ENCODE results near the gene KIAA0930. TPM values are rescaled to one million over a fixed set of nuclear protein-coding genes. Genes with fewer than 3 reads are reported as not detected.

Gene KIAA0930
- total RNA-seq, 1 experiment from 2014 or later = 85.1 TPM

DNA sequence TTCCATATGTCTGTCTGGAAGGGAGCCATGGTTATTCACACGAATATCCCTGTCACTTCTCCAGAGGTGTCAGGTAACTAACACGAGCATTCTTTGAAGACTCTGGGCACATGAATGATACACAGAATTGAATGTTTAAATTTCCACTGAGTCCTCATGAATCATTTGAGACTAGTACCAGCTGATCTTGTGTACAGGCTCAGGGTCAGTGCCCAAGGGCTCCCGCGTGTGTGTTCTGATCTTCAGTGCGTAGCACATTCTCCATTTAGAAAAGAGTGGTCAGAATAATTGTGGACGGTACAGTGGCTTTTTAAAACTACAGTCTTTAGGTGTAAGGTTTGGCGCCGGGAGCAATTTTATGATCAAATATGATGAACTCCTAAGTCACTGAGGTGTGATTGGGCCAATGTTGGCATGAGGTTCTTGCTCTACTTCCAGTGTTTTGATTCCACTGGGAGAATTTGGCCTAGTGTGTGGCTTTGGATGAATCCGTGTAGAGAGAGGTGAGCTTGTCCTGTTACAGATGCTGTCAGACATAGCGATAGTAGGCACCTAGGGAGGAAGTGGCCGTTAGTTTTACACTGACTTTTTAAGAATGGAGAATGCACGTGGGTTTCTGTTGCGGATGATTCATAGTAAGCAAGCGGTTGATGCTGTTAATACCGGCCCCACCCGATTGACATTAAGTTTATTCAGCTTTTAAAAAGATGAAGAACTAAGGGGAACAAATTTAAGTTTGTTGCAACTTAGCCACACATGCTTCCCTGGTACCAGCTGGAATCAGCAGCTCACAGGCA, 54.8 kb downstream of the KIAA0930 start:
- Histone ChIP-seq H3K36me3 (peaks cover 66% of the 10 kb centered on the region), H3K4me3 (no peak overlapping the region), H3K27me3 (no peaks in the 10 kb centered on the region), H3K9me3 (no peaks in the 10 kb centered on the region)
- no peak for DNase-seq

DNA sequence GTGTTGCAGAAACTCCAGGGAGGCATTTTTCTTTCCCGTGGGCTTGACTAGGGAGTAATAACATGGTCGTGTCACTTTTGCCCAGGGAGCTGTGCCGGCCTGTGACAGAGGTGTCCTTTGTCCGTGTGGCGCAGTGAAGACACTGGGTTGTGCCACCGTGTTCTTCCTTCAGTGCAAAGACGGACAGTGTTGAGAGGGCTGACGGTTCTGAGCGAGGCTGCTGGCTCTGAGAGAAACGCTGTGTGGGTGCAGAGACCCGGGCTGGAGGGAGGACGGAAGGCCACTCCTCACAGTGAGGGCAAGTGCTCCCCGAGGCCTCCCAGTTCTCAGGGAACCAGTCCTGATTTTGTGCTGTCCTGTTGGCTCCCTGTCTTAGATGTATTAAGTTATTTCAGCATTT, 56.7 kb downstream of the KIAA0930 start:
- H3K9me3 ChIP-seq = no peaks in the 10 kb centered on the region
- H3K4me3 ChIP-seq = no peak overlapping the region
- H3K27me3 ChIP-seq = no peaks in the 10 kb centered on the region
- peaks cover 83% of the 10 kb centered on the region for H3K36me3 ChIP-seq
- DNase-seq = no peak

DNA sequence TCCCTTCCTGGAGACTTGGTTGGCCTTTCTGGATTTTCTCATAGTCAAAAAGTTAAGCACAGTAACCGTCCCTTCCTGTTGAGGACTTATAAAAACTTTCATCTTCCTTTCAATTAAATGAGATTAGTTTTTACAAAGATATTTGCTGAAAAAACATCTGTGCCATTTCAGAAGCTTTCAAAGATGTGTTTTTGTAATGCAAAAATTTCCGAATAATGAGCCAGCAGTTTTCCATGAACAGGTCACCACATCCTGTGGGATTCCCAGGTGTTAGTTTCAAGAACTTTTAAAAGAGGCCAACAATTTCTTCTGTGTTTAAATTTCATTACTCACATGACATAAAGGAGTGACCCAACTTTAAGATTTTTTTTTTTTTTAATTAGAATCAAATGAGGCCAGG, 58.9 kb downstream of the KIAA0930 start:
- Histone ChIP-seq H3K4me3 (no peak overlapping the region), H3K36me3 (peaks cover 93% of the 10 kb centered on the region), H3K9me3 (no peaks in the 10 kb centered on the region), H3K27me3 (no peaks in the 10 kb centered on the region)
- no peak for DNase-seq

DNA sequence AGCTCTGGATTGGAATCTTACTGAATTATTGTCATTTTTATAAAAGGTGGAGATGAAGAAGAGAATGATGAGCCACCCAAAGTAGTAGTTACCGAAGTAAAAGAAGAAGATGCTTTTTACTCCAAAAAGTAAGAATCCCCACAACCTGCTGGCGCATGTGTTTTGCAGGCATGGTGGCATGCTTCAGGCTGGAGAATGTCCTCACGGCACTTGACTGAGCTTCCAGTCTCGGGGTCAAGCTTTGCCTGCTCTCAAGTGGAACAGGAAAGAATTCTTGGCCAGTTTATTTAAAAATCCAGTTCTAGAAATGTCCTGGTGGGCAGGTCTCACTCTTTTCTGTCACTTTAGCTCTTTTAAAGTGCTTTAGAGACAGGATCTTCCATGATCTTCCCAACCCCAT, 59.5 kb downstream of the KIAA0930 start:
- Histone ChIP-seq H3K4me3 (no peak overlapping the region), H3K27me3 (no peaks in the 10 kb centered on the region), H3K36me3 (peaks cover 93% of the 10 kb centered on the region), H3K9me3 (no peaks in the 10 kb centered on the region)
- DNase-seq = no peak

DNA sequence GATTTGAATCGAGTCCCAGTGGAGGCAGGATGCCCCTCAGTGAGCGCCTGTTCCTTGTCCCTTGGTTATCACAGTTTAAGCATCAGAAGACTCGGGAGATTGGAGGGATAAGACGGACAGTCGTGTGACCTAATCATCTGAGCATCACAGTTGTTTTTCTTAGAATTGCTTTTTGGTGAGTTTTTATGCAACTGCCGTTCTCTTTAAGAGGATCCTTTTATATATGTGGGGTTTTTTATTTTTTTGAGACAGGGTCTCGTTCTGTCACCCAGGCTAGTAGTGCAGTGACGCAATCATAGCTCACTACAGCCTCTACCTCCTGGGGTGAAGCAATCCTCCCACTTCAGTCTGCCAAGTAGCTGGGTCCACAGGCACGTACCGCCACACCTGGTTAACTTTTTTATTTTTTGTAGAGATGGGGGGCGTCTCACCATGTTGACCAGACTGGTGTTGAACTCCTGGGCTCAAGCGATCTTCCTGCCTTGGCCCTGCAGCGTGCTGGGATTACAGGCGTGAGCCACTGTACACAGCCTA, 60.5 kb downstream of the KIAA0930 start:
- Histone ChIP-seq H3K4me3 (no peak overlapping the region), H3K27me3 (no peaks in the 10 kb centered on the region), H3K36me3 (peaks cover 93% of the 10 kb centered on the region), H3K9me3 (no peaks in the 10 kb centered on the region)
- DNase-seq = no peak

DNA sequence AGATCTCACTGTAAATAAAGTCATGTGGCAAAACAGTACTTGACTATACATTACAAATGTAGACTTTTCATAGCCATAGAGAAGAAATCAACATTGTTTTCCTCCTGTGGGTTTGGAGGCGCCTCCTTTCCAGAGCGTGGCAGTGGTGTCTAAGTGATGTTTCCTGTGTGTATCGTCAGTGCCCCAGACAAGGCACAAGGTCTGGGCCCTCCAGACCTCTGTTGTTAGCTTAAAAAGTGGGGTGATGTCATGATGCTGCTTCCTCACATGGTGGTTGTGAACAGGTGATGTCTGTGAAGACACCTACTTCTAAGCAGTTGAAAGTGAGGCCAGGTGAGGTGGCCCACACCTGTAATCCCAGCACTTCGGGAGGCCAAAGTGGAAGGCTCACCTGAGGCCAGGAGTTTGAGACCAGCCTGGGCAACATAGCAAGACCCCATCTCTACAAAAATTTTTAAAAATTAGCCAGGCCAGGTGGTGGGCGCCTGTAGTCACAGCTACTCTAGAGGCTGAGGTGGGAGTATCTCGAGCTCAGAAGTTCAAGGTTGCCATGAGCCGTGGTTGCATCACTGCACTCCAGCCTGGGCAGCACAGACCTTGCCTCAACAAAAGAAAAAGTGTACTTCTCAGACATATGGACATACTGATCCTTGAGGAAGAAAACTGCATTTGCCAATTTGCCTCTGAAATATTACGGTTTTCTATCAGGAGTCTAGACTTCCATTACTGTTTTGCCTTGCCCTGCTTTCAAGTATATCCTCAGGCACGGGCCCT, 61.2 kb downstream of the KIAA0930 start:
- Histone ChIP-seq H3K9me3 (no peaks in the 10 kb centered on the region), H3K4me3 (no peak overlapping the region), H3K27me3 (no peaks in the 10 kb centered on the region), H3K36me3 (peaks cover 95% of the 10 kb centered on the region)
- DNase-seq = no peak

DNA sequence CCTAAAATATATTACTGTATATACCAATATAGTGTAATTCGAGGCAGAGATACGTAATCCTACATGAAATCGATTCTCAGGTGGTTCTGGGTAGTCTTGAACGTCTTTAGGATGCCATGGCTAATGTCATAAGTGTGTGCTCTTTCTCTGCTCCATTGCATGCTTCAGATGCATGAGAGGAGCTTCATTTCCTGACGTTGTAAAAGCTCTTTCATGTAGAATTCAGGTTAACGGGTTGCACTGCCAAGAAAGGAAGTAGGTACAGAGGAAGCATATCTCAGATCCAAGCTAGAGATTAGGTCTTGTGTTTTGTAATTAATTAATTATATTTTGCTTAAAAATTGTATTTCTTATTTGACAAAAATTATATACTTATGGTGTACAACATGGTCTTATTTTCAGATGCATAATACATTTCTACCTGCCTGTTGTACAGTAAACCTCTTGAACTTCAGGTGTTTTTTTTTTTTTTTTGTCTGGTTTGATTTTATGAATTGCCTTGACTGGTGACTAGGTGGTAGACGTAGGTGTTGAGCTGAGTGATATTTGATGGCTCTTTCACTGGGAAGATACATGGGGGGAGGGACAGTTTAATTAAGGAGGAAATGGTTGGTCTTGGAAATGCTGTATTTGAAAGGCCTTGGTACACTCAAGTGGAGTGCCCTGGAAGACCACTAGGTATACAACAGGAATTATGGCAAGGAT, 67.7 kb downstream of the KIAA0930 start:
- Histone ChIP-seq H3K4me3 (no peak overlapping the region), H3K36me3 (peaks cover 99% of the 10 kb centered on the region), H3K27me3 (no peaks in the 10 kb centered on the region), H3K9me3 (no peaks in the 10 kb centered on the region)
- no peak for DNase-seq

DNA sequence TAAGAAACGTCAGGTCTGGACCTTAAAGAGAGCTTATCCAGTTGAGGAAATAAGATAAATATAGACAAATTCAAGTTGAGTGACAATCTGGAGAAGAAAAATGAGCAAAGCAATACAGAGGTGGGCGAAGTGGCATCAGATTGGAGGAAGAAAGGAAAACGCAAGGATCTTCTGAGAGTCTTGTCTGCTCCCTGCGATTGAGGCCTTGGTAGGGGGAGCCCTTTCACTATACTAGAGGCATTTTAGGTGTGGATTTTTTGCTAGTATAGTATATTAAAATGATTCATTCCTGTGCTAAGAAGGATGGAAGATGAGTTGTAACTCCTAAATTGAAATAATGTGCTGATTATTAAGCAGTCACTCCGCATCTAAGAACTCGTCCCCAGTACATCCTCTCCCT, 68.9 kb downstream of the KIAA0930 start:
- no peaks in the 10 kb centered on the region for H3K9me3 ChIP-seq
- H3K36me3 ChIP-seq = peaks cover 97% of the 10 kb centered on the region
- no peak overlapping the region for H3K4me3 ChIP-seq
- DNase-seq = no peak
- no peaks in the 10 kb centered on the region for H3K27me3 ChIP-seq

DNA sequence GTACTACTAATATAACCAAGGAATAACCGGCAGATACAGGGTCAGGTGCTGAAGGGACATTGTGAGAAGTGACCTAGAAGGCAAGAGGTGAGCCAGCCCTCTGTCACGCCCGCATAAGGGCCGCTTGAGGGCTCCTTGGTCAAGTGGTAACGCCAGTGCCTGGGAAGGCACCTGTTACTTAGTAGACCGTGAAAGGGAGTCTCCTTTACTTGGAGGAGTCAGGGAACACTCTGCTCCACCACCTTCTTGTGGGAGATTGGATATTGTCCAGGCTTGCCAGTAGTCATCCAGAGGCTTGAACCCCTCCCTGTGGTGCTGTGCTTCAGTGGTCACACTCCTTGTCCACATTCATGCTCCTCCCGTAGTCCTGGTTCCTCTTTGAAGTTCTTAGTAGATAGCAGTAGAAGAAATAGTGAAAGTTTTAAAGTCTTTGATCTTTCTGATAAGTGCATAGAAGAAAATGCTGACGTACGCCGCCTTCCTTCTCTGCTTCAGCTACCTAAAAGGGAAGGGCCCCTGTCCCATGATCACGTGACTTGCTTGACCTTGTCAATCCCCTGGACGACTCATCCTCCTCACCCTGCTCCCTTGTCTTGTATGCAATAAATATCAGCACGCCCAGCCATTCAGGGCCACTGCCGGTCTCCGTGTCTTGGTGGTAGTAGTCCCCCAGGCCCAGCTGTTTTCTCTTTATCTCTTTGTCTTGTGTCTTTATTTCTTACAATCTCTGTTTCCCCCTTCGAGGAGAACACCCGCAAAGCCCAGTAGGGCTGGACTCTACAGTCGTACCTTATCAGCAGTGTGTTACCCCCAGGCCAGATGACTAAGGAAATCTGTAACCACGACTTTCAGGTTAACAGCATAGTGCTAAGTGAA, 70.9 kb downstream of the KIAA0930 start:
- no peaks in the 10 kb centered on the region for H3K9me3 ChIP-seq
- H3K27me3 ChIP-seq = no peaks in the 10 kb centered on the region
- DNase-seq = no peak
- no peak overlapping the region for H3K4me3 ChIP-seq
- H3K36me3 ChIP-seq = peaks cover 95% of the 10 kb centered on the region

DNA sequence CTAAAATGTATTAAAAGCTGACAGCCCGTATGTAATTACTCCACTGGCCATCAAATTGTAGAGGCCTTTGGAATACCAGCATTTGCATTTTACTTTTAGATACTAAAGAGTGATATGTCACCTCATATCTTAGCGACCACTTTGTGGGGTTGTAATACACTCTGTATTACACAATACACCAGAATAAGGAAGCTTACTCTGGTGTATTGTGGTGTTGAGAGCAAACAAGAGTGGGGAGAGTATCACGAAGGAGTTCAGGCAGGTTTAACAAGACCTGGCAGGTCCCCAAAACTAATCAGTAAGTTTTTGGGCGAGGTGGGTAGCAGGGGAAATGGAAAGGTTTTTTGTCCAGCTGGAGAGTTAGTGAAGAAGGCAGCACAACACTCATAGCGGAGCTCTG, 73.8 kb downstream of the KIAA0930 start:
- DNase-seq = no peak
- Histone ChIP-seq H3K4me3 (no peak overlapping the region), H3K36me3 (peaks cover 69% of the 10 kb centered on the region), H3K9me3 (no peaks in the 10 kb centered on the region), H3K27me3 (no peaks in the 10 kb centered on the region)

DNA sequence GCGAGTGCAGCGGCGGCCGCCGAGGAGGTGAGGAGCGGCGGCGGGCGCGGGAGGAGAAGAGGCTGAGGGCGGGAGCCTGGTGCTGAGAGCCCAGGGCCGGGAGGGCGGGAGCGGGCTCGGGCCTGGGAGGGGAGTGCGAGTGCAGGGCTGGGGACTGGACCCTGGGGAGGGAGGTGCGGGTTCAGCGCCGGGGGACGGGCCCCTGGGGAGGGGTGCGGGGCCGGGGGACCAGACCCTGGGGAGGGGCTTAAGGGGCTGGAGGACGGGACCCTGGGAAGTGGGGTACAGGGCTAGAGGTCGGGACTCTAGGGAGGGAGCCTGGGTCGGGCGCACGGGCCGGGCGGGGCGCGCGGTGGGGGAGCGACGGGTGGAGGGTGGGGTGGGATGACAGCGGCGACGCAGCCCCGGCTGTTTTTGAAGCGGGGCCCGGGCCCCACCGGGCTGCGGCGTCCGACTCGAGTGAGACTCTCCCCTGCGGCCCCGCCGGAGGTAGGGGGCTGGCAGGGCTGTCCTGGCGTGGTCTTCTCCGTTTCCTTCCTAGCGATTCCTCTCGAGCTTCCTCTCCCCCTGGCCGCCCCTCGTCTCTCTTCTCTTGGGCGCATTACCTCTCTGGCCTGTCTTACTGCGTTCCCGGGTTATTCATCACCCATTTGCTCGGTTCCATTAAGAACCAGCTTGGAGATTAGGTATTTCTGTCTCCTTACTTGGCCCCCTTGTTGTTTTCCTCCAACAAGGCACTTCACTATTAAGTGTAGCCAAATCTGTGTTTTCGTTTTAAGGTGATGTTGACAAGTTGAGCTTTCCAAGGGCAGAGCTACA, 76.2 kb downstream of the KIAA0930 start:
- DNase-seq = peak; percentile 25
- peaks cover 51% of the 10 kb centered on the region for H3K36me3 ChIP-seq
- H3K4me3 ChIP-seq = peak overlapping the region; percentile 88

DNA sequence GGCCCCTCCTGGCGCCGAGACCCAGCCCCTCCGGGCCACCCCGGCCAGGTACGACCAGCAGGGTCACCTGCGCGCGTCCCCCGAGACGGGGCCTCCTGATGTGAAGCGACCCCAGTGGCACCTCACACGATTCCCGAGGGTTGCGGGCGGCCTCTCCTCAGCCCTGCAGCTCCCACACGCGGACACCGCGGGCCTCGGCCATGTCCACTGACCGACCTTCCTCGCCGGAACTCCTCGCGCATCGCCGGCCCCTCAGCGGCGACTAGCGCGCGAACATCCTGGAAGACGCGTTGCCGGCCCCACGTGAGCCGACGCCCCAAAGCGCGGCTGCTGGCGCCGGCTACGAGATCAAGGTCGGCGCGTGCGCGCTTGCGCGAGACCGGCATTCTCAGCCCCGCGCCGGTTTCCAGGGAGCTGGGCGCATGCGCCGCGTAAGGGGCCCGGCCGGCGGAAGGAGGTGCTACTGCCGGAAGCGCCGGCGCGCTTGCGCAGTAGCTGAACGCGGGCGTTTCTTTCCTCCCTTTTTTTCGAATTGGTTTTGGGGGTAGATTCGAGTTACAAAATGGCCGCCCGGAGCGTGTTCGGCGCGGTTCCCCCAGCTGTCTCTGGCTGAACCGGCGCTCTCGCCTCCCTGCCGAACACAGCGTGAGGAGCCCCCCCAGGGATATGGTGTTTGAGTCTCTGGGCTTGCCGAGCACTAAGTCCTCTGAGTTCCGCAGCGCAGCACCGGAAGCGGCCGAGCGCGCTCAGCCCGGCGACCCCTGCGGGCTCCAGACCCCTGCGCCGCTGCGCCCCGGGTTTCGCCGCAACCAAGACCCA, 77.0 kb downstream of the KIAA0930 start, which contains the start of gene NUP50:
NUP50 (plus strand) TSS at position 475 of the 819 bp plus-strand sequence. CDS start 4,253 bp downstream, outside the sequence.
- DNase-seq = peak; percentile 94
- peaks cover 43% of the 10 kb centered on the region for H3K36me3 ChIP-seq

More for the DNA sequence above, 76.2 kb downstream of the KIAA0930 start:
- Histone ChIP-seq H3K9me3 (no peaks in the 10 kb centered on the region), H3K27me3 (no peaks in the 10 kb centered on the region)

DNA sequence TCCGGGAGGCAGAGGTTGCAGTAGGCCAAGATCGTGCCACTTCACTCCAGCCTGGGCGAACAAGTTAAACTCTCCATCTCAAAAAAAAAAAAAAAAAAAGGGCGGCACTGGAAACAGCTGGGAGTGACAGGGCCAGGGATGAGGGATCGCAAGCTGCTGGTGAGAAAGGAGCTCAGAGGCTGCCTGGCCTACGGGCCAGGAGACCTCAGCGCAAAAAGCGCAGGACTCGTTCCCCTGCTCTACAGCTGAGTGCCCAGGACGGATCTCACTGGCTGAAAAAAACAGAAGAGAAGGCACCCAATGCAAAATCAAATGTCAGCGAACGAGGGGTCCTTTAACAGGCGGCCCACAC, 77.6 kb downstream of the KIAA0930 start:
- Histone ChIP-seq H3K9me3 (no peaks in the 10 kb centered on the region), H3K27me3 (no peaks in the 10 kb centered on the region), H3K36me3 (peaks cover 37% of the 10 kb centered on the region), H3K4me3 (peak overlapping the region; percentile 88)
- peak; percentile 27 for DNase-seq

More for the DNA sequence above, 77.0 kb downstream of the KIAA0930 start, which contains the start of gene NUP50:
- Histone ChIP-seq H3K9me3 (no peaks in the 10 kb centered on the region), H3K27me3 (no peaks in the 10 kb centered on the region), H3K4me3 (peak within 1 kb of the TSS; percentile 88)

DNA sequence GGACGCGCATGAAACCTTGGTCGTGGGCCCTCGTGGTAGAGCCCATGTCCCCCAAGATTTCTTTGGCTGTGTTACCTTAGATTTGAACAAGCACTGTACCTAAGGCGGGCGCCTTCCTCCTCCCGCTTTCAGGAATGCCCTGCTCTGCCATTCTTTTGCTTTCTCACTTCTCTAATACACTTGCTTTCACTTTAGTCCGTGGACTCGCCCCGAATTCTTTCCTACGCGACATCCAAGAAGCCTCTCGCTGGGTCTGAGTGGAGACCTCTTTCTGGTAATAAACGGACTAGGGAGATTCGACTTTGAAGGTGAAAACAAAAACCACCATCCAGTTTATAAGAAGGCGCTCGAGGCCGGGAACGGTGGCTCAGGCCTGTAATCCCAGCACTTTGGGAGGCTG, 78.2 kb downstream of the KIAA0930 start:
- Histone ChIP-seq H3K36me3 (peaks cover 39% of the 10 kb centered on the region), H3K27me3 (no peaks in the 10 kb centered on the region), H3K4me3 (peak overlapping the region; percentile 88), H3K9me3 (no peaks in the 10 kb centered on the region)
- no peak for DNase-seq

Measured in MG63 (cell line).